HCT116 (cell line): Measurements from ENCODE around the gene ZFP1. TPM values are rescaled to one million over a fixed set of nuclear protein-coding genes. Genes with fewer than 3 reads are reported as not detected.

Experiments used
- ATAC-seq: fragments of 200-7000 bp; cut with Tn5 transposase; 2 replicates; pipeline ENCODE4 v1.9.1; 2020; ENCODE audit warnings: mild to moderate bottlenecking, moderate library complexity
- BruUV-seq: library from RNA; stranded (reverse); fragments of 400-500 nt; replicated peaks from 2 replicates; lab custom pipeline; 2021; lab: Mats Ljungman, UMichigan
- CTCF ChIA-PET: fragments of 300-600 bp; sonication (Branson Sonifier 250); formaldehyde crosslinking; loops from one replicate; lab custom pipeline; 2021; ENCODE audit warnings: antibody characterized with exemption; lab: Charles Lee
- POLR2A ChIA-PET: fragments of 300-600, 350-600 bp; sonication (Branson Sonifier 250); formaldehyde crosslinking; loops from one replicate; lab custom pipeline; 2021; ENCODE audit warnings: antibody characterized with exemption; lab: Charles Lee
- RAD21 ChIA-PET, 2 experiments: fragments of 300-600 bp; sonication (Branson Sonifier 250); formaldehyde crosslinking; loops; one replicate each; lab custom pipeline; 2023; ENCODE audit warnings: low total read pairs in 2 of 2; ENCODE audit not compliant: uncharacterized antibody in 2 of 2, unreplicated experiment in 2 of 2, low non-redundant PET in 1 of 2; lab: Charles Lee
- DNase-seq: peaks from one replicate; pipeline ENCODE4 v3.0.0-alpha.2; 2010; ENCODE audit warnings: low read depth, low spot score
- H2AFZ ChIP-seq: fragments of 200-600 bp; shearing (Covaris generic), sonication (generic); 2 replicates; pipeline ENCODE4 v1.6.1; 2017; ENCODE audit warnings: low read depth, mixed run types, mixed read lengths, antibody characterized with exemption, low read length; ENCODE audit not compliant: poor library complexity, severe bottlenecking
- H3K27ac ChIP-seq: 2 replicates; pipeline ENCODE4 v1.5.1; 2012; ENCODE audit warnings: low read depth, low read length
- H3K27me3 ChIP-seq: fragments of 200-600 bp; sonication (generic); 2 replicates; pipeline ENCODE4 v1.6.1; 2016; ENCODE audit warnings: mixed run types, low read length, mixed read lengths; ENCODE audit not compliant: insufficient read depth
- H3K36me3 ChIP-seq, 2 experiments: fragments of 200-500 bp in 1 of 2; fragments of 200-600 bp in 1 of 2; sonication (Bioruptor generic) in 1 of 2; sonication (generic) in 1 of 2; 2 replicates each; pipeline versions ENCODE4 v1.5.1 to v1.6.1; 2014 to 2016; ENCODE audit warnings: low read length in 2 of 2, inconsistent platforms in 1 of 2, mixed read lengths in 1 of 2, mixed run types in 1 of 2; ENCODE audit not compliant: insufficient read depth in 2 of 2, control insufficient read depth in 1 of 2
- H3K4me1 ChIP-seq, 2 experiments: fragments of 200-600 bp in 1 of 2; sonication (generic) in 1 of 2; 2 replicates each; pipeline versions ENCODE4 v1.5.1 to v1.6.1; 2012 to 2017; ENCODE audit warnings: low read length in 2 of 2, inconsistent platforms in 1 of 2, mild to moderate bottlenecking in 1 of 2, mixed read lengths in 1 of 2, mixed run types in 1 of 2, moderate library complexity in 1 of 2; ENCODE audit not compliant: insufficient read depth in 2 of 2, control insufficient read depth in 1 of 2
- H3K4me2 ChIP-seq: fragments of 200-600 bp; sonication (generic); 2 replicates; pipeline ENCODE4 v1.6.1; 2017; ENCODE audit warnings: mixed run types, low read length, mixed read lengths
- H3K4me3 ChIP-seq, 2 experiments: fragments of 200-600 bp in 1 of 2; sonication (generic) in 1 of 2; replicated peaks in 1 of 2; 2 replicates each; pipeline ENCODE4 v1.5.1; 2011 to 2016; ENCODE audit warnings: low read length in 2 of 2, control low read depth in 1 of 2, low read depth in 1 of 2, mild to moderate bottlenecking in 1 of 2, mixed read lengths in 1 of 2, mixed run types in 1 of 2
- H3K79me2 ChIP-seq: fragments of 200-600 bp; sonication (generic); 2 replicates; pipeline ENCODE4 v1.6.1; 2017; ENCODE audit warnings: mild to moderate bottlenecking, mixed run types, low read length, moderate library complexity, mixed read lengths; ENCODE audit not compliant: insufficient read depth
- H3K9ac ChIP-seq: fragments of 200-600 bp; sonication (generic); 2 replicates; pipeline ENCODE4 v1.6.1; 2016; ENCODE audit warnings: low read length, mixed read lengths
- H3K9me2 ChIP-seq: fragments of 200-600 bp; sonication (generic), shearing (Covaris generic); 2 replicates; pipeline ENCODE4 v1.6.1; 2017; ENCODE audit warnings: mixed run types, mild to moderate bottlenecking, moderate library complexity; ENCODE audit not compliant: insufficient read depth
- H3K9me3 ChIP-seq, 2 experiments: fragments of 200-500 bp in 1 of 2; fragments of 200-600 bp in 1 of 2; sonication (Bioruptor generic) in 1 of 2; sonication (generic) in 1 of 2; 2 replicates each; pipeline ENCODE4 v1.6.1; 2014 to 2017; ENCODE audit warnings: low read length in 2 of 2, mixed read lengths in 2 of 2, inconsistent platforms in 1 of 2, low read depth in 1 of 2, mild to moderate bottlenecking in 1 of 2, mixed run types in 1 of 2, moderate library complexity in 1 of 2; ENCODE audit not compliant: control insufficient read depth in 1 of 2, insufficient read depth in 1 of 2
- H4K20me1 ChIP-seq: fragments of 200-600 bp; sonication (generic), shearing (Covaris generic); 2 replicates; pipeline ENCODE4 v1.6.1; 2017; ENCODE audit warnings: mixed run types, mild to moderate bottlenecking, moderate library complexity; ENCODE audit not compliant: insufficient read depth
- ATF3 ChIP-seq: IDR thresholded peaks from 2 replicates; pipeline ENCODE4 v1.6.1; 2012
- CBX3 ChIP-seq: IDR thresholded peaks from 2 replicates; pipeline ENCODE4 v1.6.1; 2012; ENCODE audit warnings: low read depth
- CEBPB ChIP-seq: IDR thresholded peaks from 2 replicates; pipeline ENCODE4 v1.6.1; 2012; ENCODE audit warnings: low read depth
- EGR1 ChIP-seq: IDR thresholded peaks from 2 replicates; pipeline ENCODE4 v1.6.1; 2012; ENCODE audit warnings: low read depth
- ELF1 ChIP-seq: IDR thresholded peaks from 2 replicates; pipeline ENCODE4 v1.6.1; 2012; ENCODE audit warnings: low read depth, borderline replicate concordance
- EZH2phosphoT487 ChIP-seq: fragments of 200-600 bp; IDR thresholded peaks from 2 replicates; pipeline ENCODE4 v1.6.1; 2018; ENCODE audit warnings: antibody characterized with exemption, borderline replicate concordance
- JUND ChIP-seq: IDR thresholded peaks from 2 replicates; pipeline ENCODE4 v1.6.1; 2012
- POLR2A ChIP-seq: IDR thresholded peaks from 2 replicates; pipeline ENCODE4 v1.7.0; 2011; ENCODE audit warnings: borderline replicate concordance; ENCODE audit not compliant: insufficient read depth, insufficient read length; ENCODE audit errors: extremely low read depth
- SP1 ChIP-seq: IDR thresholded peaks from 2 replicates; pipeline ENCODE4 v1.6.1; 2012; ENCODE audit warnings: low read depth
- SRF ChIP-seq: IDR thresholded peaks from 2 replicates; pipeline ENCODE4 v1.6.1; 2012; ENCODE audit warnings: low read depth
- TCF7L2 ChIP-seq: IDR thresholded peaks from 2 replicates; pipeline ENCODE4 v1.7.0; 2011; ENCODE audit warnings: borderline replicate concordance, inconsistent platforms; ENCODE audit not compliant: insufficient read depth, insufficient read length; ENCODE audit errors: extremely low read depth
- YY1 ChIP-seq: IDR thresholded peaks from 2 replicates; pipeline ENCODE4 v1.6.1; 2011; ENCODE audit warnings: low read length, low read depth, moderate library complexity, mild to moderate bottlenecking; ENCODE audit not compliant: insufficient replicate concordance; ENCODE audit errors: extremely low read depth
- ZFX ChIP-seq: fragments of 450-650 bp; IDR thresholded peaks from 2 replicates; pipeline ENCODE4 v1.6.1; 2017
- ZNF274 ChIP-seq: fragments of 200-500 bp; sonication (Bioruptor generic); IDR thresholded peaks from 2 replicates; pipeline ENCODE4 v1.6.1; 2014; ENCODE audit warnings: mild to moderate bottlenecking, low read depth, low read length, inconsistent platforms
- intact Hi-C: fragments of 100-400 bp; cut with micrococcal nuclease; formaldehyde crosslinking; loops from 2 replicates; pipeline ENCODE4 v1.10.0; 2022
- total RNA-seq: library from RNA; stranded (reverse); gene quantifications from one replicate; pipeline ENCODE4 v1.2.1, GENCODE V29; 2021; ENCODE audit not compliant: unreplicated experiment

The ZFP1 gene
- total RNA-seq, 1 experiment from 2014 or later = 12.8 TPM

- Histone ChIP-seq H3K4me1 (no peaks in the 10 kb centered on the region), H3K27ac (no peak overlapping the region), H3K9me3 (peaks cover 0 to 8% of the 10 kb centered on the region in 2 experiments; a peak in 2 of 4 replicates), H3K4me3 (no peak overlapping the region), H3K9ac (no peak overlapping the region), H4K20me1 (no peaks in the 10 kb centered on the region), H3K4me2 (no peak overlapping the region), H3K36me3 (peaks cover 0 to 7% of the 10 kb centered on the region in 2 experiments; a peak in 2 of 4 replicates), H2AFZ (no peak overlapping the region), H3K27me3 (no peaks in the 10 kb centered on the region), H3K79me2 (no peaks in the 10 kb centered on the region), H3K9me2 (no peaks in the 10 kb centered on the region)
- intact Hi-C loops = no loop called here
- RAD21 ChIA-PET = no interaction called here
- no TSS peak for BruUV-seq
- TF ChIP-seq TCF7L2 (no peak), POLR2A (no peak), ELF1 (no peak), ATF3 (no peak), YY1 (no peak), EZH2phosphoT487 (no peak), CBX3 (no peak), ZFX (no peak), CEBPB (no peak), SRF (no peak), SP1 (no peak), EGR1 (no peak), ZNF274 (no peak), JUND (no peak)
- no peak for ATAC-seq
- POLR2A ChIA-PET = no interaction called here
- CTCF ChIA-PET = no interaction called here
- DNase-seq = no peak
These were observed 12.1 kb downstream of the ZFP1 start for GRCh38 chr16:75160386-75160785.
